Neural crest cell (in vitro differentiated cells): ENCODE measurements around the gene FBXW5. TPM values are rescaled to one million over a fixed set of nuclear protein-coding genes. Genes with fewer than 3 reads are reported as not detected.

Experiments
- DNase-seq: peaks from one replicate; pipeline ENCODE4 v3.0.0; 2021; ENCODE audit warnings: low read depth, mixed read lengths, low spot score
- H3K27ac Mint-ChIP-seq: one replicate; pipeline ENCODE4 v1.8.0; 2021; ENCODE audit warnings: mild to moderate bottlenecking, mixed read lengths; ENCODE audit not compliant: unreplicated experiment
- H3K27me3 Mint-ChIP-seq: 2 replicates; pipeline ENCODE4 v1.8.0; 2021; ENCODE audit warnings: low read depth, mild to moderate bottlenecking, mixed read lengths
- H3K36me3 Mint-ChIP-seq: 2 replicates; pipeline ENCODE4 v1.8.0; 2021; ENCODE audit warnings: low read depth, mild to moderate bottlenecking, mixed read lengths
- H3K4me1 Mint-ChIP-seq: 2 replicates; pipeline ENCODE4 v1.8.0; 2021; ENCODE audit warnings: mixed read lengths
- H3K4me3 Mint-ChIP-seq: one replicate; pipeline ENCODE4 v1.8.0; 2021; ENCODE audit warnings: mild to moderate bottlenecking, mixed read lengths
- H3K9me3 Mint-ChIP-seq: 2 replicates; pipeline ENCODE4 v1.8.0; 2021; ENCODE audit warnings: mixed read lengths
- total RNA-seq: library from RNA; stranded (reverse); gene quantifications from 2 replicates; pipeline ENCODE4 v1.2.1, GENCODE V29; 2021
- TF ChIP-seq, protein P1 (sequence below): fragments of 200-600 bp; sonication (generic); conservative IDR thresholded peaks from 2 replicates; pipeline ENCODE4 v1.5.0; 2021; ENCODE audit warnings: antibody characterized with exemption, mild to moderate bottlenecking

Gene FBXW5
- total RNA-seq, 1 donor from 2014 or later: 81.2 TPM

DNA sequence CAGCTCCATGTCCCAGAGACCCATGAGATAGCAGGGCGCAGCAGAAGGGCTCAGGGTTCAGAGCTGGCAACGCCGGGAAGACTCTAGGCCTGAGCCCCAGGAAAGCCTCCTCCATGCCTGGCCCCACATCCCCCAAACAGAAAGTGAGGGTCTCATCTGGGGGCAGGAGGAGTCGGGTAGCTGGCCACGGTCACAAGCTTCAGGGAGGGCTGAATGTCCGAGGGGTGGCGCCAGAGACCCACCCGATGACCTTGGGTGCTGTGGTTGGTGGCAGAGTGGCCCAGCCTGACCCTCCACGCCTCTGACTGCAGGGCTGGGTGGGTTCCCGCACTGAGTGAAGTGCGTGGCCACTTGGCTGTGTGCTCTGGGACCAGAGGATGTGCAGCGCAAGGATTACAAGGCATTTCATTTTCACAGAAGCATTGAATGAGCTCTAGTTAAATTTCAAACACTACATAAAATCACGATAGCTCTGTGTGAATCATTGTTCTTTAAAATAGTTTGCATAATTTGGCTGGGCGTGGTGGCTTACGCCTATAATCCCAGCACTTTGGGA is 3.5 kb upstream of the FBXW5 start:
- H3K36me3 Mint-ChIP-seq: no peaks in the 10 kb centered on the region
- peak; percentile 49 for DNase-seq
- peaks cover 4% of the 10 kb centered on the region for H3K4me1 Mint-ChIP-seq
- TF ChIP-seq, protein P1, sequence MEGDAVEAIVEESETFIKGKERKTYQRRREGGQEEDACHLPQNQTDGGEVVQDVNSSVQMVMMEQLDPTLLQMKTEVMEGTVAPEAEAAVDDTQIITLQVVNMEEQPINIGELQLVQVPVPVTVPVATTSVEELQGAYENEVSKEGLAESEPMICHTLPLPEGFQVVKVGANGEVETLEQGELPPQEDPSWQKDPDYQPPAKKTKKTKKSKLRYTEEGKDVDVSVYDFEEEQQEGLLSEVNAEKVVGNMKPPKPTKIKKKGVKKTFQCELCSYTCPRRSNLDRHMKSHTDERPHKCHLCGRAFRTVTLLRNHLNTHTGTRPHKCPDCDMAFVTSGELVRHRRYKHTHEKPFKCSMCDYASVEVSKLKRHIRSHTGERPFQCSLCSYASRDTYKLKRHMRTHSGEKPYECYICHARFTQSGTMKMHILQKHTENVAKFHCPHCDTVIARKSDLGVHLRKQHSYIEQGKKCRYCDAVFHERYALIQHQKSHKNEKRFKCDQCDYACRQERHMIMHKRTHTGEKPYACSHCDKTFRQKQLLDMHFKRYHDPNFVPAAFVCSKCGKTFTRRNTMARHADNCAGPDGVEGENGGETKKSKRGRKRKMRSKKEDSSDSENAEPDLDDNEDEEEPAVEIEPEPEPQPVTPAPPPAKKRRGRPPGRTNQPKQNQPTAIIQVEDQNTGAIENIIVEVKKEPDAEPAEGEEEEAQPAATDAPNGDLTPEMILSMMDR: peak; percentile 54
- H3K27me3 Mint-ChIP-seq: no peaks in the 10 kb centered on the region
- no peaks in the 10 kb centered on the region for H3K9me3 Mint-ChIP-seq
- H3K4me3 Mint-ChIP-seq: peak overlapping the region; percentile 83
- no peak overlapping the region for H3K27ac Mint-ChIP-seq

DNA sequence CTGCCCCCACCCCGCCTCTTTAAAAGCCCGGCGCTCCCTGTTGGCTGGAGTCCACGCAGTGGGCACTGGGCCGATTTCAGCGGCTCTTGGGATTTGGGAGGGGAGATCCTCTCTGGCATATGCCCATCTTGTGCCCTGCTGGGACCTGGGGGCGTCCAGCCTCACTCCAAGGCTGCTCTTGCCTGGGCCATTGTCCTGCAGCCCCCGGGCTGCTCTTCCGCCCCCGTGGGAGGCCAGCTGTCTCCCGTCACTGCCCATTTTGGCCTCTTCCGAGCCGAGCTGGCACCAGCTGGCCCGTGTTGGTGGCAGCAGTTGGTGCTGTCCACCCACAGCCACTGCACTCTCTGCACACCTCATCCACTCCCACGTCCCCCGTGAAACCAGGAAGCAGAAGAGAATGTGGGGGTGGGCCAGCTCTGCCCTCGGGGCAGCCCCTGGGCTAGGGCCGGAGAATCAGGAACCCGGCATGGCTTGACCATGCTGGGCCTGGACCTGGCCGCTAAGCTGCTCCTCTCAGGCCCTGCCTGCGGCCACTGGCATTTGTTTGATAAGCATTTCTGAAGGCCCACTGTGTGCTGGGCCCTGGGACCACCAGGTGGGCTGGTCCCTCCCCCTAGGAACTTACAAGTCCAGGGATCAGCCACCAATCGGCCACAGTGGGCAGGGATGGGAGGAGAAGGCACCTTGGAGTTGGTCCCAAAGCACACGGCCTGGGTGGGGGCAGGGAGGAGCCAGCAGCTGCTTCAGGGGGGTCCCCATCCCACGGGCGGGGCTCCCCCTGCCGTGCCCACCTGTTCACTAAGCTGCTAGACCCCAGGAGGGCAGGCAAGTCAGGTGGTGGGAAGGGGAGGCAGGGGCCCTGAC is 2.7 kb upstream of the FBXW5 start:
- Mint-ChIP-seq H3K27ac (no peak overlapping the region), H3K36me3 (no peaks in the 10 kb centered on the region), H3K4me3 (peak overlapping the region; percentile 56), H3K27me3 (no peaks in the 10 kb centered on the region), H3K9me3 (no peaks in the 10 kb centered on the region), H3K4me1 (peaks cover 4% of the 10 kb centered on the region)
- DNase-seq: no peak
- TF ChIP-seq, protein P1: no peak

DNA sequence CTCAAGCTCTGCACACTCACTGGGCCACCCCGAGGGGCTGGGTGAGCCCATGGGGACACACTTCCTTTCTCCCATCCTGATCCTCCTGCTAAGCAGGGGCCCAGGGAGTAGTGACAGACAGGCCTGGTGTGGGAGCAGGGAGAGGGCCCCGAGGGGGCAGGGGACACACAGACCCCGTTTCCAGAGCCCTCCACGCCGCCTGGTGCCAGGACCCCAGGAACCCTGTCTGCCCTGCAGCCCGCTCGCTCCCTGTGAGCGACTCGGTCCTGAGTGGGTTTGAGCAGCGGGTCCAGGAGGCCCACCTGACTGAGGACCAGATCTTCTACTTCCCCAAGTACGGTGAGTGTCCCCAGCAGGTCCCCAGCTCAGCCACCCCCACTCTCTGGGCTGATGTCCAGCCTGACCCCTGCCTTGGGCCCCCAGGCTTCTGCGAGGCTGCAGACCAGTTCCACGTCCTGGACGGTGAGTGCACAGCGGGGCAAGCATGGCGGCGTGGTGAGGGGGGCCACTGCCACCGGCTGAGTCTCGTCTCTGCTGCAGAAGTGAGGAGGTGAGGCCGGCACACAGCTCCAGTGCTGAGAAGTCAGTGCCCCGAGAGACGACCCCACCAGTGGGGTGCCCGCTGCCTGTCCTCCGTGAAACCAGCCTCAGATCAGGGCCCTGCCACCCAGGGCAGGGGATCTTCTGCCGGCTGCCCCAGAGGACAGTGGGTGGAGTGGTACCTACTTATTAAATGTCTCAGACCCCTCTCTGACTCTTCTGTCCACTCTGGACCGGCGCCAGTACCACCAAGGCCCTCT is 1.9 kb upstream of the FBXW5 start:
- no peak for DNase-seq
- no peaks in the 10 kb centered on the region for H3K36me3 Mint-ChIP-seq
- peak overlapping the region; percentile 56 for H3K4me3 Mint-ChIP-seq
- no peaks in the 10 kb centered on the region for H3K9me3 Mint-ChIP-seq
- no peaks in the 10 kb centered on the region for H3K27me3 Mint-ChIP-seq
- TF ChIP-seq, protein P1: no peak
- peaks cover 4% of the 10 kb centered on the region for H3K4me1 Mint-ChIP-seq
- no peak overlapping the region for H3K27ac Mint-ChIP-seq

DNA sequence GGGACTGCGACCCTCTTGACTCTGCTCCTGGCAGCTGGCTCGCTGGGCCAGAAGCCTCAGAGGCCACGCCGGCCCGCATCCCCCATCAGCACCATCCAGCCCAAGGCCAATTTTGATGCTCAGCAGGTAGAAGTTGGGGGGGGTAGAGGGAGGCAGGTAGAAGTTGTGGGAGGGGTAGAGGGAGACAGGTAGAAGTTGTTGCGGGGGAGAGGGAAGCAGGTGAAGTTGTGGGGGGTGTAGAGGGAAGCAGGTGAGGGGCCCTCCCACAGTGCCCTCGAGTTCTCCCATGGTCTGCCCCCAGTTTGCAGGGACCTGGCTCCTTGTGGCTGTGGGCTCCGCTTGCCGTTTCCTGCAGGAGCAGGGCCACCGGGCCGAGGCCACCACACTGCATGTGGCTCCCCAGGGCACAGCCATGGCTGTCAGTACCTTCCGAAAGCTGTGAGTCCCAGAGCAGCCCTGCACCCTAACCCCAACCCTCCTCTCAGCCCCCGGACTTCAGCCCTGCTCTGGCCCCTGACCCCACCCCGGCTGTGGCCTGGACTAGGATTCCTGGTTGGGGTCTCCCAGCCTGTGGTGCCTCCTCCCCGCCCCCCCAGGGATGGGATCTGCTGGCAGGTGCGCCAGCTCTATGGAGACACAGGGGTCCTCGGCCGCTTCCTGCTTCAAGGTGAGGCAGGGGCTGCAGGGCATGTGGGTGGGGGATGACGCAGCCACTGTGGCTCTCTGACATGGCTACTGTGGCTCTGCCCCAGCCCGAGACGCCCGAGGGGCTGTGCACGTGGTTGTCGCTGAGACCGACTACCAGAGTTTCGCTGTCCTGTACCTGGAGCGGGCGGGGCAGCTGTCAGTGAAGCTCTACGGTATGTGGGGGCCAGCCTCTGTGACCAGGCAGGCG is 1.0 kb upstream of the FBXW5 start:
- Mint-ChIP-seq H3K27me3 (no peaks in the 10 kb centered on the region), H3K4me3 (peak overlapping the region; percentile 23)
- no peak for DNase-seq

More for the DNA sequence above, 1.0 kb upstream of the FBXW5 start:
- Mint-ChIP-seq H3K4me1 (peaks cover 4% of the 10 kb centered on the region), H3K27ac (no peak overlapping the region), H3K36me3 (no peaks in the 10 kb centered on the region), H3K9me3 (no peaks in the 10 kb centered on the region)
- TF ChIP-seq, protein P1: no peak
